Type B pancreatic cell (in vitro differentiated cells): ENCODE measurements around the gene INPP4B. TPM values are rescaled to one million over a fixed set of nuclear protein-coding genes. Genes with fewer than 3 reads are reported as not detected.

ENCODE experiments used
- DNase-seq: peaks from one replicate; pipeline ENCODE4 v3.0.0; 2021; ENCODE audit warnings: mixed read lengths; ENCODE audit not compliant: unreplicated experiment; ENCODE audit errors: extremely low spot score
- H3K27ac Mint-ChIP-seq: 2 replicates; pipeline ENCODE4 v1.8.0; 2021; ENCODE audit warnings: mild to moderate bottlenecking, mixed read lengths
- H3K27me3 Mint-ChIP-seq: 2 replicates; pipeline ENCODE4 v1.8.0; 2021; ENCODE audit warnings: mixed read lengths
- H3K36me3 Mint-ChIP-seq: 2 replicates; pipeline ENCODE4 v1.8.0; 2021; ENCODE audit warnings: mixed read lengths
- H3K4me1 Mint-ChIP-seq: one replicate; pipeline ENCODE4 v1.8.0; 2021; ENCODE audit warnings: mixed read lengths; ENCODE audit not compliant: unreplicated experiment
- H3K4me3 Mint-ChIP-seq: 2 replicates; pipeline ENCODE4 v1.8.0; 2021; ENCODE audit warnings: mild to moderate bottlenecking, mixed read lengths
- H3K9me3 Mint-ChIP-seq: 2 replicates; pipeline ENCODE4 v1.8.0; 2021; ENCODE audit warnings: mixed read lengths
- CTCF ChIP-seq: fragments of 200-600 bp; sonication (generic); conservative IDR thresholded peaks from 2 replicates; pipeline ENCODE4 v1.5.0; 2021; ENCODE audit warnings: antibody characterized with exemption, mild to moderate bottlenecking
- total RNA-seq: library from RNA; stranded (reverse); gene quantifications from 2 replicates; pipeline ENCODE4 v1.2.1, GENCODE V29; 2021; ENCODE audit warnings: low replicate concordance

INPP4B gene
- total RNA-seq, 1 donor from 2014 or later: 9.0 TPM

GRCh38 chr4:142169216-142169615, 676.9 kb downstream of the INPP4B start:
- no peaks in the 10 kb centered on the region for H3K36me3 Mint-ChIP-seq
- no peaks in the 10 kb centered on the region for H3K27me3 Mint-ChIP-seq
- H3K9me3 Mint-ChIP-seq: no peaks in the 10 kb centered on the region
- no peak overlapping the region for H3K27ac Mint-ChIP-seq
- H3K4me3 Mint-ChIP-seq: no peak overlapping the region
- TF ChIP-seq CTCF: no peak
- H3K4me1 Mint-ChIP-seq: no peaks in the 10 kb centered on the region
- no peak for DNase-seq

GRCh38 chr4:142168181-142168580, 677.9 kb downstream of the INPP4B start:
- TF ChIP-seq CTCF: no peak
- no peak overlapping the region for H3K27ac Mint-ChIP-seq
- no peaks in the 10 kb centered on the region for H3K36me3 Mint-ChIP-seq
- no peaks in the 10 kb centered on the region for H3K4me1 Mint-ChIP-seq
- H3K9me3 Mint-ChIP-seq: no peaks in the 10 kb centered on the region
- no peak for DNase-seq
- no peak overlapping the region for H3K4me3 Mint-ChIP-seq
- no peaks in the 10 kb centered on the region for H3K27me3 Mint-ChIP-seq

- Mint-ChIP-seq H3K27me3 (no peaks in the 10 kb centered on the region), H3K4me1 (no peaks in the 10 kb centered on the region), H3K27ac (no peak overlapping the region), H3K36me3 (no peaks in the 10 kb centered on the region), H3K4me3 (no peak overlapping the region), H3K9me3 (no peaks in the 10 kb centered on the region)
- no peak for DNase-seq
- TF ChIP-seq CTCF: no peak
These were observed 681.2 kb downstream of the INPP4B start for GRCh38 chr4:142164767-142165500.

GRCh38 chr4:142161086-142161485, 685.0 kb downstream of the INPP4B start:
- no peak for TF ChIP-seq CTCF
- Mint-ChIP-seq H3K27me3 (no peaks in the 10 kb centered on the region), H3K9me3 (no peaks in the 10 kb centered on the region), H3K4me3 (no peak overlapping the region), H3K4me1 (no peaks in the 10 kb centered on the region), H3K27ac (no peak overlapping the region), H3K36me3 (no peaks in the 10 kb centered on the region)
- no peak for DNase-seq

- DNase-seq: no peak
- TF ChIP-seq CTCF: no peak
- no peak overlapping the region for H3K27ac Mint-ChIP-seq
- no peaks in the 10 kb centered on the region for H3K36me3 Mint-ChIP-seq
- no peaks in the 10 kb centered on the region for H3K9me3 Mint-ChIP-seq
- H3K4me1 Mint-ChIP-seq: peaks cover 1% of the 10 kb centered on the region
- H3K27me3 Mint-ChIP-seq: no peaks in the 10 kb centered on the region
- no peak overlapping the region for H3K4me3 Mint-ChIP-seq
These were observed 685.6 kb downstream of the INPP4B start for GRCh38 chr4:142160509-142160908.
